Measurements from ENCODE around the gene NUDT3. TPM values are rescaled to one million over a fixed set of nuclear protein-coding genes. Genes with fewer than 3 reads are reported as not detected.
"Not testable (repeated sequence)": the region's sequence is repeated elsewhere in the genome, so short reads cannot be mapped to it uniquely, and the experiment has no call there.

Gene NUDT3
- total RNA-seq, 2 donors from 2014 or later = 11.9 to 16.2 TPM

GRCh38 chr6:34369385-34369784, 23.1 kb downstream of the NUDT3 start:
- DNase-seq = no peak
- no peaks in the 10 kb centered on the region for H3K4me1 ChIP-seq
- no peak overlapping the region for H3K4me3 ChIP-seq
- no peak overlapping the region for H3K9ac ChIP-seq (ENCODE audit: low read depth in 2 of 2, low read length in 2 of 2)
- no peak overlapping the region for H3K27ac ChIP-seq
- TF ChIP-seq CTCF (IDR thresholded peaks at IDR 0.05) = no peak
- no peaks in the 10 kb centered on the region for H3K27me3 ChIP-seq
- intact Hi-C loops (cut with DNase I) = no loop called here
- no peaks in the 10 kb centered on the region for H3K9me3 ChIP-seq
- no peaks in the 10 kb centered on the region for H3K36me3 ChIP-seq

- no peak overlapping the region for H3K9ac ChIP-seq (ENCODE audit: low read depth in 2 of 2, low read length in 2 of 2)
- no peaks in the 10 kb centered on the region for H3K36me3 ChIP-seq
- H3K4me1 ChIP-seq = no peaks in the 10 kb centered on the region
- H3K27ac ChIP-seq = no peak overlapping the region
- TF ChIP-seq CTCF (IDR thresholded peaks at IDR 0.05) = no peak
- no peaks in the 10 kb centered on the region for H3K27me3 ChIP-seq
- H3K9me3 ChIP-seq = no peaks in the 10 kb centered on the region
- no peak overlapping the region for H3K4me3 ChIP-seq
- no peak for DNase-seq
- intact Hi-C loops (cut with DNase I) = no loop called here
Measured at GRCh38 chr6:34366639-34366921, 25.9 kb downstream of the NUDT3 start.

- H3K4me1 ChIP-seq; H3K27ac ChIP-seq; H3K27me3 ChIP-seq; DNase-seq; intact Hi-C loops (cut with DNase I); H3K9ac ChIP-seq (ENCODE audit: low read depth in 2 of 2, low read length in 2 of 2); H3K36me3 ChIP-seq; H3K4me3 ChIP-seq; H3K9me3 ChIP-seq: not testable (repeated sequence)
Measured at GRCh38 chr6:34365781-34366638, 26.5 kb downstream of the NUDT3 start.

GRCh38 chr6:34363681-34364075, 28.8 kb downstream of the NUDT3 start:
- H3K9ac ChIP-seq (ENCODE audit: low read depth in 2 of 2, low read length in 2 of 2); DNase-seq; H3K27ac ChIP-seq; intact Hi-C loops (cut with DNase I); H3K4me1 ChIP-seq; H3K9me3 ChIP-seq; H3K36me3 ChIP-seq; H3K4me3 ChIP-seq; H3K27me3 ChIP-seq: not testable (repeated sequence)

- Histone ChIP-seq H3K4me3 (no peak overlapping the region), H3K27ac (no peak overlapping the region), H3K27me3 (no peaks in the 10 kb centered on the region), H3K9ac (ENCODE audit: low read depth in 2 of 2, low read length in 2 of 2) (no peak overlapping the region), H3K4me1 (no peaks in the 10 kb centered on the region), H3K9me3 (no peaks in the 10 kb centered on the region), H3K36me3 (no peaks in the 10 kb centered on the region)
- intact Hi-C loops (cut with DNase I) = no loop called here
- DNase-seq = no peak
- no peak for TF ChIP-seq CTCF (IDR thresholded peaks at IDR 0.05)
Measured at GRCh38 chr6:34362909-34363680, 29.4 kb downstream of the NUDT3 start.

GRCh38 chr6:34362176-34362575, 30.3 kb downstream of the NUDT3 start:
- no peak for TF ChIP-seq CTCF (IDR thresholded peaks at IDR 0.05)
- Histone ChIP-seq H3K27me3 (no peaks in the 10 kb centered on the region), H3K4me1 (no peaks in the 10 kb centered on the region), H3K9ac (ENCODE audit: low read depth in 2 of 2, low read length in 2 of 2) (no peak overlapping the region), H3K9me3 (no peaks in the 10 kb centered on the region), H3K27ac (no peak overlapping the region), H3K4me3 (no peak overlapping the region), H3K36me3 (no peaks in the 10 kb centered on the region)
- DNase-seq = no peak
- intact Hi-C loops (cut with DNase I) = no loop called here

All from colonic mucosa (tissue), 4 donors.